Measurements from ENCODE around the gene ACP2. TPM values are rescaled to one million over a fixed set of nuclear protein-coding genes. Genes with fewer than 3 reads are reported as not detected.
"Not testable (repeated sequence)": the region's sequence is repeated elsewhere in the genome, so short reads cannot be mapped to it uniquely, and the experiment has no call there.

Gene ACP2
- total RNA-seq, 1 donor from 2014 or later: 22.5 TPM

- no peaks in the 10 kb centered on the region for H3K27me3 Mint-ChIP-seq
- POLR2A ChIA-PET: interaction anchor here (1.0 kb wide), 1 partner anchor 16 kb away, joined by 3 read pairs; no protein-coding TSS in a partner anchor
- intact Hi-C loops (cut with micrococcal nuclease): no loop called here
These were observed 47.6 kb downstream of the ACP2 start for GRCh38 chr11:47201015-47201414.

GRCh38 chr11:47198161-47198560, 50.5 kb downstream of the ACP2 start:
- H3K4me3 Mint-ChIP-seq; H3K27me3 Mint-ChIP-seq; ATAC-seq (ENCODE audit: low read depth); H3K9me3 Mint-ChIP-seq; DNase-seq; H3K36me3 Mint-ChIP-seq (ENCODE audit: low read depth); CTCF ChIA-PET; H3K27ac Mint-ChIP-seq; POLR2A ChIA-PET; intact Hi-C loops (cut with micrococcal nuclease); H3K4me1 Mint-ChIP-seq: not testable (repeated sequence)

More at GRCh38 chr11:47201015-47201414, 47.6 kb downstream of the ACP2 start:
- Mint-ChIP-seq H3K36me3 (ENCODE audit: low read depth) (no peaks in the 10 kb centered on the region), H3K4me1 (no peaks in the 10 kb centered on the region), H3K4me3 (no peak overlapping the region), H3K27ac (no peak overlapping the region), H3K9me3 (no peaks in the 10 kb centered on the region)
- TF ChIP-seq, protein P1, sequence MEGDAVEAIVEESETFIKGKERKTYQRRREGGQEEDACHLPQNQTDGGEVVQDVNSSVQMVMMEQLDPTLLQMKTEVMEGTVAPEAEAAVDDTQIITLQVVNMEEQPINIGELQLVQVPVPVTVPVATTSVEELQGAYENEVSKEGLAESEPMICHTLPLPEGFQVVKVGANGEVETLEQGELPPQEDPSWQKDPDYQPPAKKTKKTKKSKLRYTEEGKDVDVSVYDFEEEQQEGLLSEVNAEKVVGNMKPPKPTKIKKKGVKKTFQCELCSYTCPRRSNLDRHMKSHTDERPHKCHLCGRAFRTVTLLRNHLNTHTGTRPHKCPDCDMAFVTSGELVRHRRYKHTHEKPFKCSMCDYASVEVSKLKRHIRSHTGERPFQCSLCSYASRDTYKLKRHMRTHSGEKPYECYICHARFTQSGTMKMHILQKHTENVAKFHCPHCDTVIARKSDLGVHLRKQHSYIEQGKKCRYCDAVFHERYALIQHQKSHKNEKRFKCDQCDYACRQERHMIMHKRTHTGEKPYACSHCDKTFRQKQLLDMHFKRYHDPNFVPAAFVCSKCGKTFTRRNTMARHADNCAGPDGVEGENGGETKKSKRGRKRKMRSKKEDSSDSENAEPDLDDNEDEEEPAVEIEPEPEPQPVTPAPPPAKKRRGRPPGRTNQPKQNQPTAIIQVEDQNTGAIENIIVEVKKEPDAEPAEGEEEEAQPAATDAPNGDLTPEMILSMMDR (IDR thresholded peaks at IDR 0.05): no peak
- DNase-seq (no peak), ATAC-seq (ENCODE audit: low read depth) (no peak)
- CTCF ChIA-PET: no interaction called here

- ATAC-seq (ENCODE audit: low read depth): no peak
- Mint-ChIP-seq H3K27me3 (peaks cover 8% of the 10 kb centered on the region), H3K9me3 (no peaks in the 10 kb centered on the region), H3K36me3 (ENCODE audit: low read depth) (no peaks in the 10 kb centered on the region), H3K4me3 (no peak overlapping the region), H3K4me1 (peaks cover 2% of the 10 kb centered on the region), H3K27ac (no peak overlapping the region)
- ChIA-PET POLR2A (interaction anchor here (0.7 kb wide), 1 partner anchor 403 kb away, joined by 6 read pairs; no protein-coding TSS in a partner anchor), CTCF (no interaction called here)
- DNase-seq: no peak
- TF ChIP-seq, protein P1 (IDR thresholded peaks at IDR 0.05): no peak
- intact Hi-C loops (cut with micrococcal nuclease): no loop called here
These were observed 56.5 kb downstream of the ACP2 start for GRCh38 chr11:47192111-47192510.

DNA sequence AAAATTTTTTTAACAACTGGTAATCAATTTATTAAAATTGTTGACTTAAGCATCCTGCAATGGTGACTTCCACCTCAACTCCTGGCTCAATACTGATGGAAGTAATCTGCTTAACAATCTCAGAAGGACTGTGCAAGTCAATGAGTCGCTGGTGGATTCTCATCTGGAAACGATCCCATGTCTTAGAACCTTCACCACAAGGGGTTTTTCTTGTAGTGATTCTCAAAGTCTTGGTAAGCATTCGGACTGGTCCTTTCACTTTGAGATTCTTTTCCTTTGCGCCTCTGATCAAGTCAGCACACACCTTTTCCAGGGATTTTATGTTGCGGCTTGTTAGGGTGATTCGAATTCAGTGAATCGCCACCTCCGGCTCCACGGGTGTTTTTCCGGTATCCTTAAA, 57.5 kb downstream of the ACP2 start:
- CTCF ChIA-PET; H3K4me1 Mint-ChIP-seq; DNase-seq; H3K9me3 Mint-ChIP-seq; H3K27ac Mint-ChIP-seq; H3K27me3 Mint-ChIP-seq; POLR2A ChIA-PET; ATAC-seq (ENCODE audit: low read depth); H3K4me3 Mint-ChIP-seq; H3K36me3 Mint-ChIP-seq (ENCODE audit: low read depth); intact Hi-C loops (cut with micrococcal nuclease): not testable (repeated sequence)

Other genes starting within 250 kb of the ACP2 start
- gene ARFGAP2, start 71.9 kb downstream of the ACP2 start, total RNA-seq: 145 and 176 TPM in 2 replicates
- 1.5 TPM in 2 replicates for gene PACSIN3, start 62.4 kb downstream of the ACP2 start, total RNA-seq
- gene DDB2, start 33.8 kb downstream of the ACP2 start, total RNA-seq: 95.1 and 98.0 TPM in 2 replicates
- gene NR1H3, start 9.2 kb upstream of the ACP2 start, total RNA-seq: 3.9 and 4.9 TPM in 2 replicates
- 60.9 and 86.9 TPM in 2 replicates for gene MADD, start 21.3 kb upstream of the ACP2 start, total RNA-seq
- gene MYBPC3, start 103.9 kb upstream of the ACP2 start, total RNA-seq: 0.46 and 0.69 TPM in 2 replicates
- gene SPI1, start 129.7 kb upstream of the ACP2 start, total RNA-seq: 63.9 and 68.8 TPM in 2 replicates
- 27.5 and 28.2 TPM in 2 replicates for gene SLC39A13, start 159.8 kb upstream of the ACP2 start, total RNA-seq
- gene PSMC3, start 177.6 kb upstream of the ACP2 start, total RNA-seq: 101 and 126 TPM in 2 replicates
- 1.1 and 3.5 TPM in 2 replicates for gene RAPSN, start 200.3 kb upstream of the ACP2 start, total RNA-seq